Omental fat pad (tissue), 4 donors: Measurements from ENCODE around the gene CIAO3. TPM values are rescaled to one million over a fixed set of nuclear protein-coding genes. Genes with fewer than 3 reads are reported as not detected.
"Not testable (repeated sequence)": the region's sequence is repeated elsewhere in the genome, so short reads cannot be mapped to it uniquely, and the experiment has no call there.

Experiments used
- ATAC-seq: fragments of 150-250 bp; one replicate; pipeline ENCODE4 v1.9.1; 2016; ENCODE audit warnings: mild to moderate bottlenecking, moderate library complexity; ENCODE audit not compliant: low FRiP score
- DNase-seq: peaks from one replicate; pipeline ENCODE4 v3.0.0-alpha.2; 2019; ENCODE audit warnings: low spot score
- total RNA-seq, 4 donors: library from RNA; depleted of rRNA; stranded (reverse); fragments of >200 nt; gene quantifications; one replicate each; pipeline ENCODE4 v1.1.0, GENCODE V29; 2016
- TF ChIP-seq, protein P1 (sequence below), 3 donors: fragments of 450-650 bp; IDR thresholded peaks; one replicate each; pipeline ENCODE4 v1.5.1; 2016 to 2017; ENCODE audit warnings: antibody characterized with exemption in 3 of 3, mild to moderate bottlenecking in 3 of 3, moderate library complexity in 2 of 3

CIAO3 gene
- total RNA-seq, 4 donors from 2014 or later = 17.6 to 26.8 (median 22.1) TPM

DNA sequence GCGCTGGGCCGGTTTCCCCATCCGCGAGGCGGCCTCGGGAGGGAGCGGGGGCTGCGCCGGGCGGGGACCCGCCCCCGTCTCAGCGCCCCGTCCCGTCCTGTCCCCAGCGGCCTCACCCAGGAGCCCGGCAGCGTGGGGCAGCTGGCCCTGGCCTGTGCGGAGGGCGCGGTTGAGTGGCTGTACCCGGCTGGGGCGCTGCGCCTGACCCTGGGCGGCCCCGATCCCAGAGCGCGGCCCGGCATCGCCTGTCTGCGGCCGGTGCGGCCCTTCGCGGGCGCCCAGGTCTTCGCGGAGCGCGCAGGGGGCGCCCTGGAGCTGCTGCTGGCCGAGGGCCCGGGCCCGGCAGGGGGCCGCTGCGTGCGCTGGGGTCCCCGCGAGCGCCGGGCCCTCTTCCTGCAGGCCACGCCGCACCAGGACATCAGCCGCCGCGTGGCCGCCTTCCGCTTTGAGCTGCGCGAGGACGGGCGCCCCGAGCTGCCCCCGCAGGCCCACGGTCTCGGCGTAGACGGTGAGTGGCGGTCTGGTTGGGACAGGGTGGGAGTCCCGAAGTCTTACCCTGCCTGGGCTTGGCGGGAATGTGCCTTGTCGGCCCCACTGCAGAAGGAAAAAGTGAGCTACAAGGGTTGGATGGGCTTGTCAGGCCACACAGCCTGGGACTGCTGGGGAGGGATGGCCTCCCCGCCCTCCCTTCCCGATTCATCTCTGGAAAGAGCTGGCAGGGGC lies 25.2 kb downstream of the CIAO3 start:
- TF ChIP-seq, protein P1, sequence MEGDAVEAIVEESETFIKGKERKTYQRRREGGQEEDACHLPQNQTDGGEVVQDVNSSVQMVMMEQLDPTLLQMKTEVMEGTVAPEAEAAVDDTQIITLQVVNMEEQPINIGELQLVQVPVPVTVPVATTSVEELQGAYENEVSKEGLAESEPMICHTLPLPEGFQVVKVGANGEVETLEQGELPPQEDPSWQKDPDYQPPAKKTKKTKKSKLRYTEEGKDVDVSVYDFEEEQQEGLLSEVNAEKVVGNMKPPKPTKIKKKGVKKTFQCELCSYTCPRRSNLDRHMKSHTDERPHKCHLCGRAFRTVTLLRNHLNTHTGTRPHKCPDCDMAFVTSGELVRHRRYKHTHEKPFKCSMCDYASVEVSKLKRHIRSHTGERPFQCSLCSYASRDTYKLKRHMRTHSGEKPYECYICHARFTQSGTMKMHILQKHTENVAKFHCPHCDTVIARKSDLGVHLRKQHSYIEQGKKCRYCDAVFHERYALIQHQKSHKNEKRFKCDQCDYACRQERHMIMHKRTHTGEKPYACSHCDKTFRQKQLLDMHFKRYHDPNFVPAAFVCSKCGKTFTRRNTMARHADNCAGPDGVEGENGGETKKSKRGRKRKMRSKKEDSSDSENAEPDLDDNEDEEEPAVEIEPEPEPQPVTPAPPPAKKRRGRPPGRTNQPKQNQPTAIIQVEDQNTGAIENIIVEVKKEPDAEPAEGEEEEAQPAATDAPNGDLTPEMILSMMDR (IDR thresholded peaks at IDR 0.05) = no peak
- no peak for DNase-seq
- peak; percentile 23 for ATAC-seq

DNA sequence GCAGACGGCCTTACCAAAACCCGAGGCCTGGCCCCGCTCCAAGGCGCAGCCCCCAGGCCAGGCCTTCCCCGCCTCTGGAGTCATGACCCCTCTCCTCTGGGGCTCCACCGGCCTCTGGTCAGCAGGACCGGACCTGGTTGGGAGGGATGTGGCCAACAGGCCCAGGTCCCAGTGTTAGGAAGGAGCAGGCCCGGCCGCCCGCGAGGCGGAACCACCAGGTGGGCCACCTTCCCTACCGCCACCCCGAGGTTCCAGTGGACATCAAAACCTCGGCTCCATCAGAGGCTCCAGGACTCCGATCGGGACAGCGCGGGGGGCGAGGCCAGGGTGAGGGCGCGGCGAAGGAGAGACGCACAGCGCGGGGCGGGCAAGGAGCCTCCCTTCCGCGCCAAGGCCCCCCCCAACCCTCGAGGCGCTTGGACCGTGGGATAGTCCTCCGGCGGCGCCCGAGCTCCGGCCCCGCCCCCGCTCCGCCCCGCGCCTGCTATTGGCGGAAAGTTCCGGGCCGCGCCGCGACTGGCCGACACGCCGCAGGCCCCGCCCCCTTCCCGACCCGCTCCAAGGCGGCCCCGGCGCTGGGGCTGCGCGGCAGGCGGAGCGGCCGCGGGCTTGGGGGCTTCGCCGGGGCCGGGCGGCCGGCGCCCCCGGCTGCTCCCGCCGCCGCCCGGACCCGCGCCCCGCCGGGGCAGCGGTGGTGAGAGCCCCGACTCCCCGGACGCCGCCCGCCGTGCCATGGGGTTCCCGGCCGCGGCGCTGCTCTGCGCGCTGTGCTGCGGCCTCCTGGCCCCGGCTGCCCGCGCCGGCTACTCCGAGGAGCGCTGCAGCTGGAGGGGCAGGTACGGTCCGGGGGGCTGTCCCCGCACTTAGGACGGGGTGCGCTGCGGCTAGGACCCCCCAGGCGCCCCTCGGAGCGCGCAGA lies 26.0 kb downstream of the CIAO3 start, which contains the start of gene METRN:
METRN (plus strand) TSS at position 561 of the 919 bp plus-strand sequence; CDS start at position 733, 172 bp downstream.
- ATAC-seq (peak; percentile 87), DNase-seq (peak; percentile 83)
- TF ChIP-seq, protein P1 (IDR thresholded peaks at IDR 0.05) = no peak

DNA sequence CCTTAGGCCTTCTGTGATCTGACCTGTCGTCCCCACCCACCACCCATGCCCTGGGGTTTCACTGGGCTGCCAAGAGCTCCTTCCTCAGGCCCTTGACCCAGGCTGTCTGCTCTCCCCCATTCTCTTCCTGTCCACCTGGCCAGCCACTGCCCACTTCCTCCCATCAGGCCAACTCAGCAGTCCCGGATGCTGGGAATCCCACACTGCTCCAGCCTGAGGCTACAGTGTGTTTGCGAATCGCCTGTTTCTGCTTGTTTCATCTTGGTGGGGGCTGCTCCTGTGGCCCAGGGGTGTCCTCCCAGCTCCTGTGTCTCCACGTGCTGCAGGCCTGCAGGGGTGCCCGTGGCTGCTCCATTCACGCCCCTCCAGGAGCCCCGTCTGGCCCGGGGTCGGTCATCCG lies 26.7 kb downstream of the CIAO3 start:
- ATAC-seq (no peak), DNase-seq (no peak)
- TF ChIP-seq, protein P1 (IDR thresholded peaks at IDR 0.05) = no peak

DNA sequence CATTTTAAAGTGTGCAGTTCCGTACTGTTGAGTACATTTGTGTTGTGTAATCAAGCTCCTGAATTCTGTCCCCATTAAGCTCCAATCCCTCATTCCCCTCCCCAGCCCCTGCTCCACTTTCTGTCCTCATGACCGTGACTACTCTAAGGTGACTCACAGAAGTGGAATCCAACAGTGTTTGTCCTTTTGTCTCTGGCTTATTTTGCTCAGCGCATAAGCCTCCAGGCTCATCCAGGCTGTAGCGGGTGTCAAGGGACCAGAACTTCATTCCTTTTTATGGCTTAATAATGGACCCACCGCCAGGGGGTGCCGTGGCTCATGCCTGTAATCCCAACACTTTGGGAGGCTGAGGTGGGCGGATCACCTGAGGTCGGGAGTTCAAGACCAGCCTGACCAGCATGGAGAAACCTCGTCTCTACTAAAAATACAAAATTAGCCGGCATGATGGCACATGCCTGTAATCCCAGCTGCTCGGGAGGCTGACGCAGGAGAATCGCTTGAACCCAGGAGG lies 28.0 kb downstream of the CIAO3 start:
- TF ChIP-seq, protein P1 (IDR thresholded peaks at IDR 0.05) = peak in 1 of 3 donors; percentile 28
- not testable (repeated sequence) for DNase-seq, ATAC-seq

DNA sequence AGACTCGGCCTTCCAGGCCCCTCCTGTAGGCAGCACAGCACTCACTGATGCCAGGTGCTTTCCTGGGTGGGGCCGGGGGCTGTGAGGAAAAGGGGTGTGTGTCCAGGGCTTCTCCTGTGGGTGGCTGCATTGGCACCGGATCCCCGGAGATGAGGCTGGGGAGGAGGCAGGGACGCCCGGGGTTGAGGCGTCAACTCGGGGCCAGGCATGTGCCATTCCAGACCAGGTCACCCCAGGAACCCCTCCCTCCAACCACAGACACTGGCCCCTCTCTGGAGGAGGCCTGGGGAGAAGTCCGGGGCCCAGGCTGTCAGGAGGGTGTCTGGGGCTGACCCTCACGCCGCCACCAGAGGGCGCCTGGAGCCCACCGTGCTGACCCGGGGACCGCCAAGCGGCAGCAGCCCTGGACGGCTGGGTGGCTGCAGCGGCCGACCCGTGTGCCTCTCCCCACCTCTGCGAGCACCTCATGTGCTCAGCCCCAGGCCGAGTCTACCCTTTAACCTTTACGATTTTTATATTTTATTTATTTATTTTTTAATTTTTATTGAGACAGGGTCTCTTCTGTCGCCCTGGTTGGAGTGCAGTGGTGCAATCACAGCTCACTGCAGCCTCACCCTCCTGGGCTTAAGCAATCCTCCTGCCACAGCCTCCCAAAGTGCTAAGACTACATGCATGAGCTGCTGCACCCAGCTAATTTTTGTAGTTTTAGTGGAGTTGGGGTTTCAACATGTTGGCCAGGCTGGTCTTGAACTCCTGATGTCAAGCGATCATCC lies 29.1 kb downstream of the CIAO3 start:
- no peak for DNase-seq
- ATAC-seq = peak; percentile 23
- TF ChIP-seq, protein P1 (IDR thresholded peaks at IDR 0.05) = peak in 1 of 3 donors; percentile 84

DNA sequence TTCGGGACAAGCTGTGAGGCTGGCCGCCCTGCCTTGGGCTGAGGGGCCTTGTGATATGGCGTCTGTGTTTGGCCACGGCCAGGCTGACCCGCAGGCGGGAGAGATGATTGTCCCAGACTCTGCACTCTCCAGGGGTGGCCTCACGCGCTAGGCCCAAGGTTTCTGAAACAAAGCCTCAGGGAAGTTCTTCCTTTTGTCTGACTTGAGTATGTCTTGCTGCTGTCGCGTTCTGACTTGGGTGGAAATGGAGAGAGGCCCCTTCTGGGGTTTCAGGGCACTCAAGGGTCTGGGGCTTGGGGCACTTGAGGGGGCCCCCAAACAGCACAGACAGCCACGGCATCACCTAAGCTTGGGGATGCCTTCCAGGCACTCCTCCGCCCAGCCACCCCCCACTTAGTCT lies 29.7 kb downstream of the CIAO3 start:
- DNase-seq (no peak), ATAC-seq (no peak)
- TF ChIP-seq, protein P1 (IDR thresholded peaks at IDR 0.05) = no peak
